ENCODE measurements around the gene TUT4. TPM values are rescaled to one million over a fixed set of nuclear protein-coding genes. Genes with fewer than 3 reads are reported as not detected.

TUT4 gene
- total RNA-seq, 2 experiments from 2014 or later = 88.0 to 101 TPM

GRCh38 chr1:52546852-52547251, 6.0 kb downstream of the TUT4 start:
- Mint-ChIP-seq H3K4me1 (peaks cover 26% of the 10 kb centered on the region), H3K36me3 (ENCODE audit: low read depth) (peaks cover 53% of the 10 kb centered on the region), H3K9me3 (peaks cover 23% of the 10 kb centered on the region), H3K27me3 (no peaks in the 10 kb centered on the region), H3K4me3 (no peak overlapping the region), H3K27ac (no peak overlapping the region)
- POLR2A ChIA-PET = no interaction called here
- CTCF ChIA-PET = interaction anchor here (1.0 kb wide), 1 partner anchor 123 kb away, joined by 3 read pairs; no protein-coding TSS in a partner anchor
- no peak for DNase-seq

- Mint-ChIP-seq H3K4me3 (no peak overlapping the region), H3K9me3 (peaks cover 28% of the 10 kb centered on the region), H3K27ac (no peak overlapping the region), H3K27me3 (no peaks in the 10 kb centered on the region), H3K36me3 (ENCODE audit: low read depth) (peaks cover 68% of the 10 kb centered on the region), H3K4me1 (peaks cover 19% of the 10 kb centered on the region)
- ChIA-PET CTCF (interaction anchor here (0.6 to 1.2 kb wide), 2 partner anchors 168 to 387 kb away, joined by 3 to 4 read pairs; no protein-coding TSS in a partner anchor), POLR2A (no interaction called here)
- no peak for DNase-seq
Observed at GRCh38 chr1:52544665-52545525, 8.0 kb downstream of the TUT4 start.

GRCh38 chr1:52542085-52542688, 10.7 kb downstream of the TUT4 start:
- H3K27me3 Mint-ChIP-seq = no peaks in the 10 kb centered on the region

GRCh38 chr1:52534928-52535764, 17.7 kb downstream of the TUT4 start:
- Mint-ChIP-seq H3K27me3 (no peaks in the 10 kb centered on the region), H3K4me3 (no peak overlapping the region), H3K36me3 (ENCODE audit: low read depth) (peaks cover 44% of the 10 kb centered on the region), H3K27ac (peak overlapping the region; percentile 43), H3K9me3 (peaks cover 9% of the 10 kb centered on the region), H3K4me1 (peaks cover 27% of the 10 kb centered on the region)
- DNase-seq = no peak
- ChIA-PET CTCF (interaction anchor here (0.6 kb wide), 1 partner anchor 256 kb away, joined by 3 read pairs; no protein-coding TSS in a partner anchor), POLR2A (no interaction called here)

More at GRCh38 chr1:52542085-52542688, 10.7 kb downstream of the TUT4 start:
- Mint-ChIP-seq H3K36me3 (ENCODE audit: low read depth) (peaks cover 71% of the 10 kb centered on the region), H3K4me3 (no peak overlapping the region), H3K4me1 (peaks cover 12% of the 10 kb centered on the region), H3K27ac (no peak overlapping the region), H3K9me3 (peaks cover 28% of the 10 kb centered on the region)
- CTCF ChIA-PET = interaction anchor here (0.6 to 0.7 kb wide), 3 partner anchors 145 to 533 kb away, joined by 3 to 4 read pairs (median 3); no protein-coding TSS in a partner anchor
- POLR2A ChIA-PET = no interaction called here
- DNase-seq = no peak

- H3K36me3 Mint-ChIP-seq (ENCODE audit: low read depth) = peaks cover 33% of the 10 kb centered on the region
- H3K27ac Mint-ChIP-seq = no peak overlapping the region
- no peaks in the 10 kb centered on the region for H3K27me3 Mint-ChIP-seq
- peaks cover 23% of the 10 kb centered on the region for H3K4me1 Mint-ChIP-seq
- peaks cover 9% of the 10 kb centered on the region for H3K9me3 Mint-ChIP-seq
- no peak for DNase-seq
- ChIA-PET CTCF (interaction anchor here (0.8 kb wide), 1 partner anchor 17 kb away, joined by 3 read pairs; no protein-coding TSS in a partner anchor), POLR2A (no interaction called here)
- H3K4me3 Mint-ChIP-seq = no peak overlapping the region
Observed at GRCh38 chr1:52533713-52534112, 19.2 kb downstream of the TUT4 start.

GRCh38 chr1:52532731-52533327, 20.1 kb downstream of the TUT4 start:
- H3K27ac Mint-ChIP-seq = no peak overlapping the region
- no peaks in the 10 kb centered on the region for H3K27me3 Mint-ChIP-seq
- POLR2A ChIA-PET = no interaction called here
- peaks cover 34% of the 10 kb centered on the region for H3K36me3 Mint-ChIP-seq (ENCODE audit: low read depth)
- CTCF ChIA-PET = no interaction called here
- H3K9me3 Mint-ChIP-seq = peaks cover 9% of the 10 kb centered on the region
- peaks cover 21% of the 10 kb centered on the region for H3K4me1 Mint-ChIP-seq
- no peak overlapping the region for H3K4me3 Mint-ChIP-seq
- no peak for DNase-seq

- peaks cover 20% of the 10 kb centered on the region for H3K4me1 Mint-ChIP-seq
- ChIA-PET POLR2A (no interaction called here), CTCF (interaction anchor here (0.7 kb wide), 1 partner anchor 38 kb away, joined by 4 read pairs; no protein-coding TSS in a partner anchor)
- peaks cover 35% of the 10 kb centered on the region for H3K36me3 Mint-ChIP-seq (ENCODE audit: low read depth)
- H3K9me3 Mint-ChIP-seq = peaks cover 9% of the 10 kb centered on the region
- no peak overlapping the region for H3K27ac Mint-ChIP-seq
- no peak overlapping the region for H3K4me3 Mint-ChIP-seq
- no peak for DNase-seq
- H3K27me3 Mint-ChIP-seq = no peaks in the 10 kb centered on the region
Observed at GRCh38 chr1:52532247-52532646, 20.6 kb downstream of the TUT4 start.

- CTCF ChIA-PET = interaction anchor here (0.7 kb wide), 1 partner anchor 37 kb away, joined by 4 read pairs; no protein-coding TSS in a partner anchor
Observed at GRCh38 chr1:52531249-52531872, 21.5 kb downstream of the TUT4 start.

GRCh38 chr1:52530563-52531144, 22.2 kb downstream of the TUT4 start:
- H3K4me1 Mint-ChIP-seq = peaks cover 20% of the 10 kb centered on the region
- peaks cover 9% of the 10 kb centered on the region for H3K9me3 Mint-ChIP-seq
- no peak for DNase-seq
- POLR2A ChIA-PET = no interaction called here
- H3K36me3 Mint-ChIP-seq (ENCODE audit: low read depth) = peaks cover 34% of the 10 kb centered on the region
- no peaks in the 10 kb centered on the region for H3K27me3 Mint-ChIP-seq
- no peak overlapping the region for H3K4me3 Mint-ChIP-seq
- CTCF ChIA-PET = interaction anchor here (0.6 to 1.3 kb wide), 2 partner anchors 8 to 26 kb away, joined by 3 read pairs; no protein-coding TSS in a partner anchor
- H3K27ac Mint-ChIP-seq = no peak overlapping the region

More at GRCh38 chr1:52531249-52531872, 21.5 kb downstream of the TUT4 start:
- peaks cover 9% of the 10 kb centered on the region for H3K9me3 Mint-ChIP-seq
- peaks cover 36% of the 10 kb centered on the region for H3K36me3 Mint-ChIP-seq (ENCODE audit: low read depth)
- no peak overlapping the region for H3K27ac Mint-ChIP-seq
- DNase-seq = no peak
- H3K4me1 Mint-ChIP-seq = peaks cover 20% of the 10 kb centered on the region
- no peak overlapping the region for H3K4me3 Mint-ChIP-seq
- POLR2A ChIA-PET = no interaction called here
- no peaks in the 10 kb centered on the region for H3K27me3 Mint-ChIP-seq

- Mint-ChIP-seq H3K27me3 (no peaks in the 10 kb centered on the region), H3K27ac (peak overlapping the region; percentile 57), H3K4me3 (no peak overlapping the region), H3K36me3 (ENCODE audit: low read depth) (peaks cover 45% of the 10 kb centered on the region), H3K4me1 (peaks cover 25% of the 10 kb centered on the region), H3K9me3 (no peaks in the 10 kb centered on the region)
- peak; percentile 42 for DNase-seq
- ChIA-PET CTCF (interaction anchor here (1.1 kb wide), 1 partner anchor 26 kb away, joined by 9 read pairs; no protein-coding TSS in a partner anchor), POLR2A (no interaction called here)
Observed at GRCh38 chr1:52523376-52523775, 29.5 kb downstream of the TUT4 start.

- H3K4me3 Mint-ChIP-seq = no peak overlapping the region
- no peaks in the 10 kb centered on the region for H3K9me3 Mint-ChIP-seq
- peaks cover 38% of the 10 kb centered on the region for H3K36me3 Mint-ChIP-seq (ENCODE audit: low read depth)
- no peak for DNase-seq
- H3K27ac Mint-ChIP-seq = no peak overlapping the region
- no peaks in the 10 kb centered on the region for H3K27me3 Mint-ChIP-seq
- POLR2A ChIA-PET = interaction anchor here (0.5 to 0.6 kb wide), 2 partner anchors 44 to 97 kb away, joined by 3 read pairs; no protein-coding TSS in a partner anchor
- H3K4me1 Mint-ChIP-seq = peaks cover 28% of the 10 kb centered on the region
- CTCF ChIA-PET = no interaction called here
Observed at GRCh38 chr1:52520148-52520547, 32.7 kb downstream of the TUT4 start.
